Urinary bladder (tissue), 4 donors: ENCODE measurements around the gene TNS3. TPM values are rescaled to one million over a fixed set of nuclear protein-coding genes. Genes with fewer than 3 reads are reported as not detected.
"Not testable (repeated sequence)": the region's sequence is repeated elsewhere in the genome, so short reads cannot be mapped to it uniquely, and the experiment has no call there.

Source experiments
- DNase-seq: peaks from one replicate; pipeline ENCODE4 v3.0.0-alpha.2; 2015; ENCODE audit errors: extremely low spot score
- H3K27ac ChIP-seq: one replicate; pipeline ENCODE4 v1.5.1; 2013; ENCODE audit warnings: low read depth, mild to moderate bottlenecking, moderate library complexity
- H3K36me3 ChIP-seq: one replicate; pipeline ENCODE4 v1.6.1; 2013; ENCODE audit warnings: mild to moderate bottlenecking, moderate library complexity; ENCODE audit not compliant: insufficient read depth
- H3K4me1 ChIP-seq: one replicate; pipeline ENCODE4 v1.6.1; 2013; ENCODE audit warnings: mild to moderate bottlenecking, moderate library complexity; ENCODE audit not compliant: insufficient read depth
- H3K4me3 ChIP-seq: one replicate; pipeline ENCODE4 v1.5.1; 2013; ENCODE audit warnings: low read depth, low read length
- whole genome bisulfite sequencing: extraction: QIAGEN DNeasy Blood & Tissue Kit; methylation state at CpG from one replicate; pipeline ENCODE4 v1.1.7; 2013; 5-methylcytosine and 5-hydroxymethylcytosine counted together
- polyA plus RNA-seq: library from polyadenylated mRNA; stranded (reverse); fragments of 200-250 nt; gene quantifications from one replicate; pipeline ENCODE4 v1.2.3, GENCODE V29; 2013
- total RNA-seq: library from RNA; depleted of rRNA; stranded (reverse); fragments of >200 nt; gene quantifications from one replicate; pipeline ENCODE4 v1.2.3, GENCODE V29; 2014
- donor health status: healthy with polysubstance abuse.
- donor health status: healthy.

The TNS3 gene
- total and polyA plus RNA-seq, 2 donors: 15.5 to 71.3 TPM

DNA sequence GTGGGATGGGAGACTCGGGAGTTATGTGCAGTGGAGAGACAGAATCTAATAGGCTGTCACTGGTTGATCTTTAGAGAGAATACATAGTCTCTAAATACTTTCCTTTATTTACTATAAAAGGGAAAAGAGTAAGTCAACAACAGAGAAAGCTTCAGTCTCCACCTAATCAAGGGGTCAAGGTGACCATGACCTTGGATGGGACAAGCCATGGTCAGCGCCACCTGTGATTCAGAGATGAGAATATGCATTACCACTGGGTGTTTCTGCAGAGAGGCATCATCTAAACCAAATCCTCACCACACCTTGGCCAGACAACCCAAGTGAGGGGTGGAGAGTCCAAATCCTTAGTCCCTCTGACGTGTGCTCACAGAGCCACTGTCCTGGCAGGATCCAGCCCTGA is 39.9 kb downstream of the TNS3 start:
- DNase-seq: no peak
- 94% methylated on average over 3 of the region's 3 CpGs for WGBS
- no peak overlapping the region for H3K27ac ChIP-seq
- H3K4me3 ChIP-seq: no peak overlapping the region
- H3K36me3 ChIP-seq: no peaks in the 10 kb centered on the region
- no peaks in the 10 kb centered on the region for H3K4me1 ChIP-seq

DNA sequence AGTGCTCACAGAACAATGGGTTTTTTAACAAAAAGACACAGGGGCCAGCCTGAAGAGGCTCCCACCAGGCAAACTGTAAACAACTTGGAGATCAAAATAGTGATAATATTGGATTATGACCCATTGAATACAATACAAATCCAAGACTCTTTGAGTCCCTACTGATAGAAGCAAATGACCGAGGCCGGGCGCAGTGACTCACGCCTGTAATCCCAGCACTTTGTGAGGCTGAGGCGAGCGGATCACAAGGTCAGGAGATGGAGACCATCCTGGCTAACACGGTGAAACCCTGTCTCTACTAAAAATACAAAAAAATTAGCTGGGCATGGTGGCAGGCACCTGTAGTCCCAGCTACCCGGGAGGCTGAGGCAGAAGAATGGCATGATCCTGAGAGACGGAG is 40.4 kb downstream of the TNS3 start:
- H3K4me1 ChIP-seq, H3K36me3 ChIP-seq, DNase-seq, H3K27ac ChIP-seq, H3K4me3 ChIP-seq: not testable (repeated sequence)
- 94% methylated on average over 9 of the region's 9 CpGs for WGBS

DNA sequence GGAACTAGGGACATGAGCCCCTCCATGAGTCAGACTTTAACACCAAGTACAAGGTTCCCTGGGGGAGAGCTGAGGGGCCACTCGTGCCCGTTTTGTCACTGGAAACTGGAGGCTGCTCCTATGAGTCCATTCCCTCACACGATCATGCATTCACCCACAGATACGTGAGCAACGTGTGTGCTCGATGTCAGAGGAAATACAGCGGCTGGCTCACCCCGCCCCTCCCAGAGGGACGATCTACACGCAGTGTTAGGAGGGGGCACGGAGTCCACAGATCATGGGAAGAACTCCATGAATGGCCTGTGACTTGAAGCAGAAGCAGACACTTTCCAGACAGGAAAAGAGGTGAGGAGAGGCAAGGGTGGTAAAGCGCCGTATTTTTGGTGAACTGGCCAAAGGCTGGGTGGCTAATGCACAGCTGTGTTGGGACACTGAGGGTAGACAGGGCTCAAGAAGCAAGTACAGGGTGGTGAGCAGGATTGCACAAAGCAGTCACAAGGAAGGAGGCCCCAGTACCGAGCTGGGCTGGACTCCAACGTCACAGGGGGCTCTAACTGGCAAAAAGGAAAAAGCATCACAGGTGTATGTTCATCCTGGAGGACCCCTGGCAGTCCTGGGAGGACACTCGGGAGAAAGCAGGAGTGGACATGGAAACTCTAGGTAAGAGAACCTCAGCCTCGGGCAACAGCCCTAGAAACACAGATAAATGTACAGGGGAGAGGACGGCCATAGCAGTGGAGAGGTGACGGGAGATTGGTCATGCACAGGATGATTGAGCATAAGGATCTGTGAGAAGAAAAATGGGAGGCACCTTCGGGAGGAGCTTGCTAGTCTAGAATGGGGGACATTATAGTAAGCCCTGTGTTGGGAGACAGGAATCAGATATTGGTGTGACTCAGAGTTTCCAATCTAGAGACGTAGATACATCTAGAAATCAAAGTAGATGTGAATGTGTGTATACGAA is 41.2 kb downstream of the TNS3 start:
- H3K36me3 ChIP-seq: no peaks in the 10 kb centered on the region
- no peak overlapping the region for H3K27ac ChIP-seq
- H3K4me3 ChIP-seq: no peak overlapping the region
- 80% methylated on average over 22 of the region's 22 CpGs for WGBS
- H3K4me1 ChIP-seq: no peaks in the 10 kb centered on the region
- no peak for DNase-seq

GRCh38 chr7:47540053-47540386 is 41.9 kb downstream of the TNS3 start:
- H3K4me3 ChIP-seq: no peak overlapping the region
- WGBS: 91% methylated on average over 4 of the region's 4 CpGs
- H3K4me1 ChIP-seq: no peaks in the 10 kb centered on the region
- no peaks in the 10 kb centered on the region for H3K36me3 ChIP-seq
- no peak overlapping the region for H3K27ac ChIP-seq
- no peak for DNase-seq

GRCh38 chr7:47539398-47540052 is 42.4 kb downstream of the TNS3 start:
- WGBS: 92% methylated on average over 9 of the region's 9 CpGs
- Histone ChIP-seq H3K27ac (no peak overlapping the region), H3K4me3 (no peak overlapping the region), H3K4me1 (no peaks in the 10 kb centered on the region), H3K36me3 (no peaks in the 10 kb centered on the region)
- no peak for DNase-seq

DNA sequence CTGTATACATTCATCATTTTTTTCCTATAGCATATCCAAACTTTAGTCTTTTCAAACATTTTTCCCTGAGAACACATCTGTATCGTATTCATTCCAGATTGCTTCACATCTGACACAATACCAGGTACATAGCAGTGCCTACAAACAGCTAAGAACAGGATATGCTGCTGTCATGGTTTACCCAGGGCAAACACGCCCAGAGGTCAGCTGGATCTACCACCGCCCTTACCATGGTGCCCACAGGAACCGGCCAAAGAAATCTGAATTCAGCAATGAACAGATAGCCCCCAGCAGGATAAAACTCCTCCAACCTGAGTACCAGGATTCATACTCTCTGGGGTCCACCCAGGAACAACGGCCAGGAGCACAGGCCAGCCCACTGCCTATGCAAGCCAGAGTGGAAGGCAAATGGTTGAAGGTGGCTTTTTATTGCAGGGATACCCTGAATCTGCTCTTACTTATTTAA is 43.0 kb downstream of the TNS3 start:
- WGBS: 87% methylated on average over 5 of the region's 5 CpGs
- Histone ChIP-seq H3K27ac (no peak overlapping the region), H3K36me3 (no peaks in the 10 kb centered on the region), H3K4me3 (no peak overlapping the region), H3K4me1 (no peaks in the 10 kb centered on the region)
- no peak for DNase-seq

GRCh38 chr7:47537716-47538675 is 43.9 kb downstream of the TNS3 start:
- Histone ChIP-seq H3K27ac (no peak overlapping the region), H3K36me3 (no peaks in the 10 kb centered on the region), H3K4me1 (no peaks in the 10 kb centered on the region), H3K4me3 (no peak overlapping the region)
- WGBS: 64% methylated on average over 17 of the region's 17 CpGs
- no peak for DNase-seq

- no peak for DNase-seq
Measured at GRCh38 chr7:47536661-47537611, 45.0 kb downstream of the TNS3 start.

GRCh38 chr7:47535704-47536628 is 45.9 kb downstream of the TNS3 start:
- Histone ChIP-seq H3K4me1 (no peaks in the 10 kb centered on the region), H3K27ac (no peak overlapping the region), H3K36me3 (no peaks in the 10 kb centered on the region), H3K4me3 (no peak overlapping the region)
- WGBS: 82% methylated on average over 23 of the region's 23 CpGs
- DNase-seq: no peak

More at GRCh38 chr7:47536661-47537611, 45.0 kb downstream of the TNS3 start:
- no peaks in the 10 kb centered on the region for H3K36me3 ChIP-seq
- H3K4me1 ChIP-seq: no peaks in the 10 kb centered on the region
- peak overlapping the region; percentile 48 for H3K4me3 ChIP-seq
- 18% methylated on average over 96 of the region's 96 CpGs for WGBS
- no peak overlapping the region for H3K27ac ChIP-seq

DNA sequence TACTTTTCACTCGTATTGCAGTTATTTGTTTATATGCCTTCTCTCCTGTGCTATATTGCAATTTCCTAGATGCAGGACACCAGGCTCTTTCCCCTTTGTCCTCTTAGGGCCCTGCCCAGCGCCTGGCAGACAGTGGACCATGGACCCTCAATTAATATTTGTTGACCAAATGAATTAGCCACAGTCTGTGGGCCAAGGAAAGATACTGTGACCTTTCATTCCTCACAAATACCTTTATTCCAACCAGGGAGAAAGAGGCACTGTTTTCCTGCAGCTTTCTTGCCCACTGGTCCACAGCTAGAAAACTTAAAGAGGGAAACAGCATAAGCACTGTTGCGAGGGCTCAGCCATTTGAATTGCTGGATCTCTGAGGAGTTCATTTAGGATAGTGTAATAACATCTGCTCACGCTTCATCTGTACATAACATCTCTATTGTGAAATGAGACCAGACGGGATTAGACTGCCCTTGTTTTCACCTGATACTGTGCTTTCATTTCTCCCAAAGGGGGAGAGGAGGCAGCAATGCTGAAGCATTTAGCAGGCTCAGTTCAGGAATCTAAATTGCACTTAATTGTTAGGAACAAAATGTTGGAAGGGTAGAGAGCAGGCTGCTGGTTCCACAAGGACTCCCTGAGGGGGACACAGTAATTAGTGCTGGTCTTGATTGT is 46.7 kb downstream of the TNS3 start:
- 79% methylated on average over 5 of the region's 5 CpGs for WGBS
- Histone ChIP-seq H3K36me3 (no peaks in the 10 kb centered on the region), H3K27ac (no peak overlapping the region), H3K4me3 (no peak overlapping the region), H3K4me1 (no peaks in the 10 kb centered on the region)
- DNase-seq: no peak

- no peaks in the 10 kb centered on the region for H3K4me1 ChIP-seq
- WGBS: 86% methylated on average over 10 of the region's 10 CpGs
- no peak for DNase-seq
- H3K36me3 ChIP-seq: no peaks in the 10 kb centered on the region
- no peak overlapping the region for H3K4me3 ChIP-seq
- no peak overlapping the region for H3K27ac ChIP-seq
Measured at GRCh38 chr7:47534322-47535034, 47.4 kb downstream of the TNS3 start.
